ENCODE results near the gene CLBA1.

DNA sequence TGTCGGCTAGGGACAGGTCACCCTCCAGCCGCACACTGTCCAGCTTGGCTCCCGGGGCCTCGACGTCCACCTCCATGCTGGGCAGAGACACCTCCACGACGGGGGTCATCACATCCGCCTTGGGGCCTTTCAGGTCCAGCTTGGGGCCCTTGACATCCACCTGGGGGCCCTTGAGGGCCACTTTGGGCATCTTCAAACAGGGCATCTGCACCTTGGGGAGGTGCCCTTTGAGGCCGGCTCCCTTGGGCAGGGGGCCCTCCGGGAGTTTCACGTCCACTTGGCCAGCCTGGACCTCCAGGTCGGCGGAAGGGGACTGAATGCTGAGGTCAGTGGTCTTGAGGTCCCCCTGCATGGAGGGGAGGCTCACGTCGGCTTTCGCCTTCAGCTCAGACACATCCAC, 43.0 kb upstream of the CLBA1 start:
- TF ChIP-seq, protein P1, sequence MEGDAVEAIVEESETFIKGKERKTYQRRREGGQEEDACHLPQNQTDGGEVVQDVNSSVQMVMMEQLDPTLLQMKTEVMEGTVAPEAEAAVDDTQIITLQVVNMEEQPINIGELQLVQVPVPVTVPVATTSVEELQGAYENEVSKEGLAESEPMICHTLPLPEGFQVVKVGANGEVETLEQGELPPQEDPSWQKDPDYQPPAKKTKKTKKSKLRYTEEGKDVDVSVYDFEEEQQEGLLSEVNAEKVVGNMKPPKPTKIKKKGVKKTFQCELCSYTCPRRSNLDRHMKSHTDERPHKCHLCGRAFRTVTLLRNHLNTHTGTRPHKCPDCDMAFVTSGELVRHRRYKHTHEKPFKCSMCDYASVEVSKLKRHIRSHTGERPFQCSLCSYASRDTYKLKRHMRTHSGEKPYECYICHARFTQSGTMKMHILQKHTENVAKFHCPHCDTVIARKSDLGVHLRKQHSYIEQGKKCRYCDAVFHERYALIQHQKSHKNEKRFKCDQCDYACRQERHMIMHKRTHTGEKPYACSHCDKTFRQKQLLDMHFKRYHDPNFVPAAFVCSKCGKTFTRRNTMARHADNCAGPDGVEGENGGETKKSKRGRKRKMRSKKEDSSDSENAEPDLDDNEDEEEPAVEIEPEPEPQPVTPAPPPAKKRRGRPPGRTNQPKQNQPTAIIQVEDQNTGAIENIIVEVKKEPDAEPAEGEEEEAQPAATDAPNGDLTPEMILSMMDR (IDR thresholded peaks at IDR 0.05; ENCODE audit: low read depth, low read length): no peak
- no peak for TF ChIP-seq EZH2phosphoT487 (IDR thresholded peaks at IDR 0.05; ENCODE audit: low read depth)
